SK-N-SH treated with all-trans-retinoic acid at 6 μM for 48 hours (cell line): ENCODE measurements around the gene HSF4.

Experiments
- ATAC-seq: fragments of 200-7000 bp; cut with Tn5 transposase; 3 replicates; pipeline ENCODE4 v1.9.1; 2020; ENCODE audit warnings: mild to moderate bottlenecking, moderate library complexity
- ARNTL ChIP-seq: fragments of 450-650 bp; formaldehyde crosslinking; IDR thresholded peaks from 2 replicates; pipeline ENCODE4 v1.5.0; 2020; ENCODE audit warnings: low read depth, mild to moderate bottlenecking, moderate library complexity, borderline replicate concordance
- CREB5 ChIP-seq: fragments of 250-450 bp; sonication (Bioruptor Pico); IDR thresholded peaks from 2 replicates; pipeline ENCODE4 v1.5.1; 2020; ENCODE audit warnings: low read depth, mild to moderate bottlenecking, moderate library complexity
- CSDC2 ChIP-seq: fragments of 250-450 bp; sonication (Bioruptor Pico); IDR thresholded peaks from 2 replicates; pipeline ENCODE4 v1.5.0; 2020; ENCODE audit warnings: mild to moderate bottlenecking, moderate library complexity
- ESRRG ChIP-seq: fragments of 250-450 bp; sonication (Bioruptor Pico); IDR thresholded peaks from 2 replicates; pipeline ENCODE4 v1.6.1; 2021; ENCODE audit warnings: mild to moderate bottlenecking
- ISL1 ChIP-seq: fragments of 250-450 bp; sonication (Bioruptor Pico); IDR thresholded peaks from 2 replicates; pipeline ENCODE4 v2.1.2; 2022; ENCODE audit warnings: mild to moderate bottlenecking, moderate library complexity
- OSR1 ChIP-seq: fragments of 250-450 bp; sonication (Bioruptor Pico); IDR thresholded peaks from 2 replicates; pipeline ENCODE4 v1.8.0; 2022; ENCODE audit warnings: moderate library complexity, mild to moderate bottlenecking, inconsistent platforms
- PATZ1 ChIP-seq: fragments of 250-450 bp; sonication (Bioruptor Pico); IDR thresholded peaks from 2 replicates; pipeline ENCODE4 v1.8.0; 2020; ENCODE audit warnings: mild to moderate bottlenecking, moderate library complexity, borderline replicate concordance
- POU6F1 ChIP-seq: fragments of 250-450 bp; sonication (Bioruptor Pico); IDR thresholded peaks from 2 replicates; pipeline ENCODE4 v1.8.0; 2021; ENCODE audit warnings: low read depth, mild to moderate bottlenecking, moderate library complexity, borderline replicate concordance
- PPARA ChIP-seq: fragments of 250-450 bp; sonication (Bioruptor Pico); IDR thresholded peaks from 2 replicates; pipeline ENCODE4 v1.5.0; 2020; ENCODE audit warnings: mild to moderate bottlenecking, borderline replicate concordance
- RARB ChIP-seq: fragments of 250-450 bp; sonication (Bioruptor Pico); IDR thresholded peaks from 2 replicates; pipeline ENCODE4 v1.8.0; 2021; ENCODE audit warnings: mild to moderate bottlenecking, moderate library complexity
- SNAI2 ChIP-seq: fragments of 250-450 bp; sonication (Bioruptor Pico); IDR thresholded peaks from 2 replicates; pipeline ENCODE4 v1.5.0; 2020; ENCODE audit warnings: mild to moderate bottlenecking, moderate library complexity
- TCF4 ChIP-seq: fragments of 250-450 bp; sonication (Bioruptor Pico); IDR thresholded peaks from 2 replicates; pipeline ENCODE4 v1.8.0; 2021; ENCODE audit warnings: mild to moderate bottlenecking, moderate library complexity, borderline replicate concordance
- TOX ChIP-seq: fragments of 250-450 bp; sonication (Bioruptor Pico); IDR thresholded peaks from 2 replicates; pipeline ENCODE4 v1.8.0; 2021; ENCODE audit warnings: mild to moderate bottlenecking, moderate library complexity, borderline replicate concordance
- TSHZ2 ChIP-seq: fragments of 250-450 bp; sonication (Bioruptor Pico); IDR thresholded peaks from 2 replicates; pipeline ENCODE4 v1.5.0; 2020; ENCODE audit warnings: mild to moderate bottlenecking, moderate library complexity
- ZC3H10 ChIP-seq: fragments of 250-450 bp; sonication (Bioruptor Pico); IDR thresholded peaks from 2 replicates; pipeline ENCODE4 v1.5.1; 2021; ENCODE audit warnings: mild to moderate bottlenecking, moderate library complexity
- ZFP3 ChIP-seq: fragments of 250-450 bp; sonication (Bioruptor Pico); IDR thresholded peaks from 2 replicates; pipeline ENCODE4 v1.5.0; 2020; ENCODE audit warnings: mild to moderate bottlenecking, moderate library complexity
- ZFP30 ChIP-seq: fragments of 450-650 bp; formaldehyde crosslinking; IDR thresholded peaks from 2 replicates; pipeline ENCODE4 v1.5.0; 2022; ENCODE audit warnings: mild to moderate bottlenecking, moderate library complexity
- ZNF565 ChIP-seq: fragments of 450-650 bp; formaldehyde crosslinking; conservative IDR thresholded peaks from 2 replicates; pipeline ENCODE4 v1.5.0; 2020; ENCODE audit warnings: low read depth, mild to moderate bottlenecking, moderate library complexity
- ZNF70 ChIP-seq: fragments of 450-650 bp; formaldehyde crosslinking; IDR thresholded peaks from 2 replicates; pipeline ENCODE4 v1.5.0; 2020; ENCODE audit warnings: mild to moderate bottlenecking, moderate library complexity
- ZNF8 ChIP-seq: fragments of 450-650 bp; formaldehyde crosslinking; IDR thresholded peaks from 2 replicates; pipeline ENCODE4 v1.5.0; 2020; ENCODE audit warnings: mild to moderate bottlenecking, moderate library complexity

Gene HSF4

GRCh38 chr16:67128887-67129286 is 35.7 kb upstream of the HSF4 start:
- no peak for ATAC-seq
- TF ChIP-seq OSR1 (CRISPR knock-in tag) (no peak), ZNF565 (no peak), SNAI2 (CRISPR knock-in tag) (no peak), CREB5 (CRISPR knock-in tag) (no peak)

GRCh38 chr16:67129422-67129821 is 35.1 kb upstream of the HSF4 start:
- no peak for ATAC-seq
- no peak for TF ChIP-seq ZFP30
- TF ChIP-seq ZNF8 (CRISPR knock-in tag), result no peak
- TF ChIP-seq ZNF565, result no peak
- no peak for TF ChIP-seq OSR1 (CRISPR knock-in tag)
- no peak for TF ChIP-seq ZC3H10 (CRISPR knock-in tag)
- no peak for TF ChIP-seq CSDC2 (CRISPR knock-in tag)
- no peak for TF ChIP-seq POU6F1

GRCh38 chr16:67137605-67138004 is 26.9 kb upstream of the HSF4 start:
- no peak for ATAC-seq
- TF ChIP-seq PATZ1 (CRISPR knock-in tag), result no peak
- TF ChIP-seq SNAI2 (CRISPR knock-in tag), result no peak
- TF ChIP-seq ZFP3, result no peak
- no peak for TF ChIP-seq POU6F1
- TF ChIP-seq ZNF70 (CRISPR knock-in tag), result no peak
- no peak for TF ChIP-seq TOX
- TF ChIP-seq PPARA (CRISPR knock-in tag), result no peak
- TF ChIP-seq ZC3H10 (CRISPR knock-in tag), result no peak
- no peak for TF ChIP-seq TCF4 (CRISPR knock-in tag)
- no peak for TF ChIP-seq ZNF565
- no peak for TF ChIP-seq RARB (CRISPR knock-in tag)

GRCh38 chr16:67141391-67141790 is 23.2 kb upstream of the HSF4 start:
- no peak for ATAC-seq
- no peak for TF ChIP-seq RARB (CRISPR knock-in tag)
- no peak for TF ChIP-seq TSHZ2 (CRISPR knock-in tag)
- TF ChIP-seq TOX, result no peak
- TF ChIP-seq OSR1 (CRISPR knock-in tag), result no peak
- no peak for TF ChIP-seq ZC3H10 (CRISPR knock-in tag)
- no peak for TF ChIP-seq ISL1
- no peak for TF ChIP-seq ARNTL (CRISPR knock-in tag)
- TF ChIP-seq SNAI2 (CRISPR knock-in tag), result no peak
- no peak for TF ChIP-seq ZFP3
- no peak for TF ChIP-seq PPARA (CRISPR knock-in tag)
- TF ChIP-seq TCF4 (CRISPR knock-in tag), result no peak
- TF ChIP-seq ESRRG (CRISPR knock-in tag), result no peak
- TF ChIP-seq, all 23 proteins: peak for 0
